Gastrocnemius medialis (tissue), 4 donors: ENCODE results near the gene BIN2. TPM values are rescaled to one million over a fixed set of nuclear protein-coding genes. Genes with fewer than 3 reads are reported as not detected.

Experiments used
- ATAC-seq, 2 donors: fragments of 150-250 bp; one replicate each; pipeline ENCODE4 v1.9.1; 2016
- DNase-seq, 2 donors: peaks; one replicate each; pipeline ENCODE4 v3.0.0-alpha.2; 2019
- H3K27ac ChIP-seq, 4 donors: fragments of 200-600 bp; sonication (generic); 1 replicate in 1 of 4; 2 replicates in 3 of 4; pipeline ENCODE4 v1.5.1; 2016 to 2018; ENCODE audit warnings: mild to moderate bottlenecking in 2 of 4, moderate library complexity in 1 of 4
- H3K27me3 ChIP-seq, 3 donors: fragments of 200-600 bp; sonication (generic) in 2 of 3; 1 replicate in 1 of 3; 2 replicates in 2 of 3; pipeline versions ENCODE4 v1.5.1 to v1.6.0; 2016 to 2019; ENCODE audit warnings: mild to moderate bottlenecking in 1 of 3, moderate library complexity in 1 of 3
- H3K36me3 ChIP-seq, 2 donors: fragments of 200-600 bp; sonication (generic) in 1 of 2; one replicate each; pipeline ENCODE4 v1.5.1; 2017 to 2018
- H3K4me1 ChIP-seq, 2 donors: fragments of 200-600 bp; sonication (generic) in 1 of 2; one replicate each; pipeline ENCODE4 v1.5.1; 2016 to 2017; ENCODE audit warnings: mild to moderate bottlenecking in 2 of 2
- H3K4me3 ChIP-seq, 4 donors: fragments of 200-600 bp; sonication (generic) in 3 of 4; 1 replicate in 1 of 4; 2 replicates in 3 of 4; pipeline ENCODE4 v1.5.1; 2016 to 2019; ENCODE audit warnings: mild to moderate bottlenecking in 2 of 4
- H3K9me3 ChIP-seq, 3 donors: fragments of 200-600 bp; sonication (generic) in 2 of 3; 1 replicate in 1 of 3; 2 replicates in 2 of 3; pipeline ENCODE4 v1.5.1; 2016 to 2019
- CTCF ChIP-seq, 5 experiments: fragments of 450-650 bp in 3 of 5; fragments of 200-600 bp in 2 of 5; sonication (generic) in 2 of 5; IDR thresholded peaks in 4 of 5; conservative IDR thresholded peaks in 1 of 5; 1 replicate in 4 of 5; 2 replicates in 1 of 5; pipeline ENCODE4 v1.5.1; 2016 to 2019; ENCODE audit warnings: antibody characterized with exemption in 5 of 5, mild to moderate bottlenecking in 3 of 5, moderate library complexity in 3 of 5
- POLR2A ChIP-seq, 2 donors: fragments of 450-650 bp; IDR thresholded peaks; one replicate each; pipeline ENCODE4 v1.6.1; 2017; ENCODE audit warnings: antibody characterized with exemption in 2 of 2, mild to moderate bottlenecking in 2 of 2, moderate library complexity in 2 of 2
- in situ Hi-C, 4 donors: fragments of 200-750 bp; cut with MboI; loops; one replicate each; pipeline versions ENCODE4 v1.15.0 to v1.8.0; 2017; ENCODE audit warnings: low sequenced_read_pairs in 4 of 4
- intact Hi-C: fragments of 100-400 bp; cut with DNase I; formaldehyde crosslinking; loops from one replicate; pipeline ENCODE4 v1.15.1; 2023; ENCODE audit warnings: low total_unique reads
- total RNA-seq, 4 donors: library from RNA; depleted of rRNA; stranded (reverse); fragments of >200 nt; gene quantifications; one replicate each; pipeline versions ENCODE4 v1.1.0 to v1.2.3, GENCODE V29; 2016

BIN2 gene
- total RNA-seq, 4 donors from 2014 or later = 0.87 to 1.3 (median 1.2) TPM

GRCh38 chr12:51238037-51238509 is 85.9 kb downstream of the BIN2 start:
- in situ Hi-C loops = loop anchor here in 1 of 4 donors (10.0 kb wide), 1 partner anchor 63 kb away; the partner anchor contains the start of gene TFCP2
- Histone ChIP-seq H3K9me3 (no peaks in the 10 kb centered on the region), H3K36me3 (peaks cover 0 to 31% of the 10 kb centered on the region in 2 donors), H3K27ac (peak overlapping the region; percentile 98 to 100 (median 100)), H3K4me3 (peak overlapping the region; percentile 94 to 100 (median 97)), H3K4me1 (peaks cover 19 to 26% of the 10 kb centered on the region in 2 donors), H3K27me3 (no peaks in the 10 kb centered on the region)
- ATAC-seq (peak in 1 of 2 donors; percentile 45), DNase-seq (no peak)
- intact Hi-C loops = loop anchor here (1.0 to 10.0 kb wide), 5 partner anchors 20 to 473 kb away; partner anchors contain the start of genes ATF1, CSRNP2, LETMD1 and POU6F1
- TF ChIP-seq POLR2A (IDR thresholded peaks at IDR 0.05) = no peak
- TF ChIP-seq CTCF (IDR thresholded peaks at IDR 0.05 in 4 of 5, conservative IDR thresholded peaks at IDR 0.05 in 1 of 5) = no peak

- intact Hi-C loops (loop anchor here (10.0 kb wide), 1 partner anchor 470 kb away; the partner anchor contains the start of gene ATF1), in situ Hi-C loops (loop anchor here in 1 of 4 donors (10.0 kb wide), 1 partner anchor 60 kb away; the partner anchor contains the start of gene TFCP2)
- peaks cover 5% of the 10 kb centered on the region in 2 donors for H3K4me1 ChIP-seq
- H3K27me3 ChIP-seq = no peaks in the 10 kb centered on the region
- H3K27ac ChIP-seq = no peak overlapping the region
- TF ChIP-seq CTCF (IDR thresholded peaks at IDR 0.05 in 4 of 5, conservative IDR thresholded peaks at IDR 0.05 in 1 of 5) = no peak
- no peak for TF ChIP-seq POLR2A (IDR thresholded peaks at IDR 0.05)
- ATAC-seq (no peak), DNase-seq (no peak)
- H3K36me3 ChIP-seq = no peaks in the 10 kb centered on the region
- H3K9me3 ChIP-seq = no peaks in the 10 kb centered on the region
- H3K4me3 ChIP-seq = no peak overlapping the region
These were observed 89.4 kb downstream of the BIN2 start for GRCh38 chr12:51234530-51234929.

GRCh38 chr12:51232642-51233041 is 91.3 kb downstream of the BIN2 start:
- intact Hi-C loops = loop anchor here (10.0 kb wide), 1 partner anchor 468 kb away; the partner anchor contains the start of gene ATF1
- no peak for DNase-seq
- H3K27ac ChIP-seq = no peak overlapping the region
- in situ Hi-C loops = loop anchor here in 1 of 4 donors (10.0 kb wide), 1 partner anchor 58 kb away; the partner anchor contains the start of gene TFCP2
- H3K9me3 ChIP-seq = no peaks in the 10 kb centered on the region
- no peaks in the 10 kb centered on the region for H3K4me1 ChIP-seq
- TF ChIP-seq POLR2A (IDR thresholded peaks at IDR 0.05) (no peak), CTCF (IDR thresholded peaks at IDR 0.05 in 4 of 5, conservative IDR thresholded peaks at IDR 0.05 in 1 of 5) (no peak)
- no peak overlapping the region for H3K4me3 ChIP-seq
- H3K27me3 ChIP-seq = no peaks in the 10 kb centered on the region
- H3K36me3 ChIP-seq = no peaks in the 10 kb centered on the region
- no peak for ATAC-seq

Other genes starting within 250 kb of the BIN2 start
- 10 to 100 TPM; 17.3 to 29.5 (median 22.0) TPM for gene CSRNP2, start 240.6 kb downstream of the BIN2 start, total RNA-seq
- gene TFCP2, start 151.0 kb downstream of the BIN2 start, total RNA-seq = 10 to 100 TPM in 2 of 4 donors, 1 to 10 TPM in 2; 8.9 to 14.2 (median 10.8) TPM
- 10 to 100 TPM in 2 of 4 donors, 1 to 10 TPM in 2; 8.1 to 11.1 (median 9.9) TPM for gene POU6F1, start 106.1 kb downstream of the BIN2 start, total RNA-seq
- gene DAZAP2, start 85.3 kb downstream of the BIN2 start, total RNA-seq = 100 to 1,000 TPM; 204 to 274 (median 246) TPM
- gene SMAGP, start 53.8 kb downstream of the BIN2 start, total RNA-seq = 1 to 10 TPM; 1.7 to 3.5 (median 2.5) TPM
- gene CELA1, start 22.5 kb upstream of the BIN2 start, total RNA-seq = not detected
- under 1 TPM; 0.24 to 0.51 (median 0.37) TPM for gene GALNT6, start 67.2 kb upstream of the BIN2 start, total RNA-seq
- gene SLC4A8, start 100.7 kb upstream of the BIN2 start, total RNA-seq = under 1 TPM in 1 of 4 donors, not detected in 3; 0.05 TPM